ELF-1 (cell line): Measurements from ENCODE around the gene CD58.

Source experiments
- DNase-seq: peaks from one replicate; pipeline ENCODE4 v3.0.0-alpha.2; 2016; ENCODE audit warnings: low read depth, low spot score

The CD58 gene

GRCh38 chr1:116472431-116472961 is 98.3 kb downstream of the CD58 start:
- no peak for DNase-seq

GRCh38 chr1:116471241-116471640 is 99.6 kb downstream of the CD58 start:
- no peak for DNase-seq

GRCh38 chr1:116470671-116471070 is 100.2 kb downstream of the CD58 start:
- no peak for DNase-seq

- no peak for DNase-seq
Measured at GRCh38 chr1:116466810-116467557, 103.8 kb downstream of the CD58 start.

- DNase-seq: peak; percentile 71
Measured at GRCh38 chr1:116465845-116466685, 104.8 kb downstream of the CD58 start.

- DNase-seq: no peak
Measured at GRCh38 chr1:116465477-116465844, 105.4 kb downstream of the CD58 start.
